Keratinocyte (primary cell): Measurements from ENCODE around the gene NQO2.

Source experiments
- EZH2 ChIP-seq: IDR thresholded peaks from one replicate; pipeline ENCODE4 v1.6.1; 2012; ENCODE audit warnings: inconsistent platforms, mild to moderate bottlenecking, low read length, moderate library complexity
- TF ChIP-seq, protein P1 (sequence below), 3 experiments: IDR thresholded peaks in 1 of 3; conservative IDR thresholded peaks in 1 of 3; optimal IDR thresholded peaks in 1 of 3; 2 replicates in 2 of 3; 3 replicates in 1 of 3; pipeline versions ENCODE3 to v1.5.1; 2011; ENCODE audit warnings: low read length in 3 of 3, mild to moderate bottlenecking in 3 of 3, moderate library complexity in 2 of 3, control low read depth in 1 of 3, inconsistent platforms in 1 of 3; ENCODE audit not compliant: insufficient read depth in 2 of 3; ENCODE audit errors: extremely low read depth in 1 of 3

DNA sequence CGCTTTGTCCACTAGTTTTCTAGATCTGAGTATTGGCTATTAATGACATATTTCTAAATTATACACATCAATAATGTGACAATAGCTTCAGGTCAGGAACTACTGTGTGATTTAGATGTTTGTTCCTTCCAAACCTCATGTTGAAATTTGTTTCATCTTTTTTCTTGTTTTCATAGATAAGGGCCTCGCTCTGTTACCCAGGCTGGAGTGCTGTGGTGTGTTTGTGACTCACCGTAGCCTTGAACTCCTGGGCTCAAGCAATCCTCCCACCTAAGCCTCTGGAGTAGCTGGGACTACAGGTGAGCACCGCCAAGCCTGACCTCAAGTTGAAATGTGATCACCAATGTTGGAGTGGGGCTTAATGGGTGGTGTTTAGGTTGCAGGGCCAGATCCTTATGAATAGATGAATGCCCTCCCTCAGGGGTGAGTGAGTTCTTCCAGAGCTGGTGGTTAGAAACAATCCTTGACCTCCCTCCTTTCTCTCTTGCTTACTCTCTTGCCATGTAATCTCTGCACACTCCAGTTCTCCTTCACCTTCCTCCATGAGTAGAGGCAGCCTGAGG is 5.9 kb upstream of the NQO2 start:
- TF ChIP-seq, protein P1, sequence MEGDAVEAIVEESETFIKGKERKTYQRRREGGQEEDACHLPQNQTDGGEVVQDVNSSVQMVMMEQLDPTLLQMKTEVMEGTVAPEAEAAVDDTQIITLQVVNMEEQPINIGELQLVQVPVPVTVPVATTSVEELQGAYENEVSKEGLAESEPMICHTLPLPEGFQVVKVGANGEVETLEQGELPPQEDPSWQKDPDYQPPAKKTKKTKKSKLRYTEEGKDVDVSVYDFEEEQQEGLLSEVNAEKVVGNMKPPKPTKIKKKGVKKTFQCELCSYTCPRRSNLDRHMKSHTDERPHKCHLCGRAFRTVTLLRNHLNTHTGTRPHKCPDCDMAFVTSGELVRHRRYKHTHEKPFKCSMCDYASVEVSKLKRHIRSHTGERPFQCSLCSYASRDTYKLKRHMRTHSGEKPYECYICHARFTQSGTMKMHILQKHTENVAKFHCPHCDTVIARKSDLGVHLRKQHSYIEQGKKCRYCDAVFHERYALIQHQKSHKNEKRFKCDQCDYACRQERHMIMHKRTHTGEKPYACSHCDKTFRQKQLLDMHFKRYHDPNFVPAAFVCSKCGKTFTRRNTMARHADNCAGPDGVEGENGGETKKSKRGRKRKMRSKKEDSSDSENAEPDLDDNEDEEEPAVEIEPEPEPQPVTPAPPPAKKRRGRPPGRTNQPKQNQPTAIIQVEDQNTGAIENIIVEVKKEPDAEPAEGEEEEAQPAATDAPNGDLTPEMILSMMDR (optimal IDR thresholded peaks at IDR 0.05 in 1 of 3, IDR thresholded peaks at IDR 0.05 in 1 of 3, conservative IDR thresholded peaks at IDR 0.05 in 1 of 3; ENCODE audit: extremely low read depth in 1 of 3, insufficient read depth in 2 of 3, low read length in 3 of 3): no peak
- no peak for TF ChIP-seq EZH2
